Panc1 (cell line): Measurements from ENCODE around the gene CAPN10. TPM values are rescaled to one million over a fixed set of nuclear protein-coding genes. Genes with fewer than 3 reads are reported as not detected.

Experiments
- ATAC-seq: fragments of 200-7000 bp; cut with Tn5 transposase; 2 replicates; pipeline ENCODE4 v1.9.1; 2020; ENCODE audit warnings: mild to moderate bottlenecking, moderate library complexity
- BruUV-seq: library from RNA; stranded (reverse); fragments of 400-500 nt; replicated peaks from 2 replicates; lab custom pipeline; 2021; lab: Mats Ljungman, UMichigan
- CTCF ChIA-PET: fragments of 300-600 bp; sonication (Branson Sonifier 250); formaldehyde crosslinking; loops from one replicate; lab custom pipeline; 2022; ENCODE audit warnings: antibody characterized with exemption; lab: Charles Lee
- POLR2A ChIA-PET: fragments of 300-600 bp; sonication (Branson Sonifier 250); formaldehyde crosslinking; loops from one replicate; lab custom pipeline; 2022; ENCODE audit warnings: antibody characterized with exemption; lab: Charles Lee
- DNase-seq: peaks from one replicate; pipeline ENCODE4 v3.0.0-alpha.2; 2010; ENCODE audit warnings: low read depth, low spot score
- H3K27ac ChIP-seq: 2 replicates; pipeline ENCODE4 v1.5.1; 2011; ENCODE audit warnings: mild to moderate bottlenecking, low read length, inconsistent platforms
- H3K27me3 ChIP-seq: fragments of 200-500 bp; sonication (Bioruptor generic); 2 replicates; pipeline ENCODE4 v1.6.0; 2014; ENCODE audit warnings: low read length, inconsistent platforms; ENCODE audit not compliant: control insufficient read depth, insufficient read depth
- H3K36me3 ChIP-seq: fragments of 200-500 bp; sonication (Bioruptor generic); 2 replicates; pipeline ENCODE4 v1.5.1; 2014; ENCODE audit warnings: inconsistent platforms, mild to moderate bottlenecking, low read length, moderate library complexity; ENCODE audit not compliant: control insufficient read depth, insufficient read depth
- H3K4me1 ChIP-seq: 2 replicates; pipeline ENCODE4 v1.5.1; 2011; ENCODE audit warnings: inconsistent platforms, mild to moderate bottlenecking, low read length, moderate library complexity; ENCODE audit not compliant: control insufficient read depth, insufficient read depth
- H3K4me3 ChIP-seq, 2 experiments: 2 replicates each; pipeline ENCODE4 v1.5.1; 2011 to 2012; ENCODE audit warnings: low read depth in 2 of 2, low read length in 2 of 2, mild to moderate bottlenecking in 2 of 2, inconsistent platforms in 1 of 2, moderate library complexity in 1 of 2
- H3K9me3 ChIP-seq: fragments of 200-500 bp; sonication (Bioruptor generic); 2 replicates; pipeline ENCODE4 v1.5.1; 2014; ENCODE audit warnings: low read depth, mild to moderate bottlenecking, inconsistent platforms, low read length, moderate library complexity; ENCODE audit not compliant: control insufficient read depth, insufficient read depth
- CTCF ChIP-seq: fragments of 450-650 bp; IDR thresholded peaks from 2 replicates; pipeline ENCODE4 v1.5.1; 2017; ENCODE audit warnings: mild to moderate bottlenecking
- POLR2AphosphoS5 ChIP-seq: IDR thresholded peaks from 2 replicates; pipeline ENCODE4 v1.6.1; 2012; ENCODE audit warnings: mild to moderate bottlenecking, low read depth, low read length, moderate library complexity
- REST ChIP-seq, 2 experiments: IDR thresholded peaks; 2 replicates each; pipeline ENCODE4 v1.6.1; 2011 to 2012; ENCODE audit warnings: low read depth in 2 of 2, control low read depth in 1 of 2, low read length in 1 of 2, mild to moderate bottlenecking in 1 of 2, moderate library complexity in 1 of 2; ENCODE audit not compliant: insufficient read depth in 1 of 2
- SIN3A ChIP-seq: IDR thresholded peaks from 2 replicates; pipeline ENCODE4 v1.6.1; 2012; ENCODE audit warnings: low read depth, mild to moderate bottlenecking, low read length, moderate library complexity, borderline replicate concordance; ENCODE audit not compliant: insufficient read depth
- TCF7L2 ChIP-seq: IDR thresholded peaks from 2 replicates; pipeline ENCODE4 v1.6.1; 2011; ENCODE audit warnings: mild to moderate bottlenecking, low read depth, low read length, inconsistent platforms
- in situ Hi-C: cut with HindIII; loops from 2 replicates; pipeline ENCODE4 v1.10.0; 2016; ENCODE audit warnings: low sequenced_read_pairs, low pct_unique_long_range_greater_than_20kb
- intact Hi-C: fragments of 100-400 bp; cut with micrococcal nuclease; formaldehyde crosslinking; loops from one replicate; pipeline ENCODE4 v1.10.0; 2022; ENCODE audit not compliant: unreplicated experiment
- total RNA-seq: library from RNA; stranded (reverse); gene quantifications from one replicate; pipeline ENCODE4 v1.2.1, GENCODE V29; 2021; ENCODE audit not compliant: unreplicated experiment

The CAPN10 gene
- total RNA-seq, 1 experiment from 2014 or later, result 38.6 TPM

- ATAC-seq, result no peak
- H3K9me3 ChIP-seq, result no peaks in the 10 kb centered on the region
- no peak for DNase-seq
- H3K4me3 ChIP-seq, result no peak overlapping the region
- BruUV-seq, result no TSS peak
- H3K4me1 ChIP-seq, result peaks cover 38% of the 10 kb centered on the region
- CTCF ChIA-PET, result interaction anchor here (2.0 kb wide), 1 partner anchor 22 kb away, joined by 4 read pairs; the partner anchor contains the start of gene CAPN10
- intact Hi-C loops, result no loop called here
- in situ Hi-C loops, result no loop called here
- POLR2A ChIA-PET, result no interaction called here
- TF ChIP-seq TCF7L2 (no peak), CTCF (peak; percentile 24), POLR2AphosphoS5 (peak; percentile 30), SIN3A (no peak), REST (IDR thresholded peaks at IDR 0.05; ENCODE audit: insufficient read depth in 1 of 2, low read depth in 2 of 2, low read length in 1 of 2) (no peak)
- no peaks in the 10 kb centered on the region for H3K27me3 ChIP-seq
- H3K36me3 ChIP-seq, result peaks cover 4% of the 10 kb centered on the region
- peak overlapping the region; percentile 90 for H3K27ac ChIP-seq
Observed at GRCh38 chr2:240564561-240565332, 21.8 kb upstream of the CAPN10 start.

DNA sequence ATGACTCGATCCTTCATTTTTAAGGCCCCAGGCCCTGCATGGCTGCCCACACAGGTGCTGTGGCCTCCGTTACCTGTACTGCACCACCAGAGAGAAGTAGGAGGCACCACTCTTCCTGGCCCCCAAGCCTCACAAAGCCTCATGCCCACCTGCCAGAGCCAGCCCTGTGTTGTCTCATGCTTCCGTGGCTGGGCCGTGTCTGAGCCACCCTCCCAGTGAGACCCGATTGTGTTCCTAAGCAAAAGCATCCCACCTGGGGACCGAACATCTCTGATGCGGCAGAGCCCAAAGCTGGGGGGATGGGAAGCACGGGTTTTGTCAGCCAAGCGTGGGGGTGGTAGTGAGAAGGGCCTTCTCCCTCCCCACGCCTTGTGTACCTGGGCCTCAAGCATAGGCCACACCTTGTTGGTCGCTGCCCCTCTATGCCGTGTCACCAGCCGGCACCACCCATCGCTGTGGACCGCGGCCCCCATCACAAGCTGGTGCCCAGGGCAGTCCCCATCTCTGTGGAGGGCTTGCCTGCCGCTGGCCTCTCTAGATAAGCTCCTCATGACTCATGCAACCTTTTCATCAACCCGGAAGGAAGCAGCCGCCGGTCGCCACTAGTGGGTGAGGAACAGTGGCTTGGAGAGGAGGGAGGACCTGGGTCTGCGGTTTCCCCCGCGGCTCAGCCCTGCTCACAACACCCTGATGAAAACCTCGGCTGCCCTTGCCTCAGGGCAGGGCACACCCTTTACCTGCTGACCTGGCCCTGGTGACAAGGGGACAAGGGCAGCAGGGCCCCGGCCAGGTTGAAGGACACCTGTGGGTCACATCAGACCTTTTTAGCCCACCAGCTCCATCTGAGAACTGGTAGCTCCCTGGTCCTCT lies 21.0 kb upstream of the CAPN10 start:
- peak overlapping the region; percentile 11 to 46; a peak in 3 of 4 replicates for H3K4me3 ChIP-seq
- CTCF ChIA-PET, result interaction anchor here (0.6 to 2.0 kb wide), 6 partner anchors 20 to 666 kb away, joined by 3 to 8 read pairs (median 4); partner anchors contain the start of gene CAPN10
- no peaks in the 10 kb centered on the region for H3K27me3 ChIP-seq
- ATAC-seq (no peak), DNase-seq (no peak)
- peaks cover 4% of the 10 kb centered on the region for H3K36me3 ChIP-seq
- TF ChIP-seq CTCF (no peak), SIN3A (no peak), POLR2AphosphoS5 (no peak; the same call in 1 of the 2 replicates), TCF7L2 (no peak; the same call in 1 of the 2 replicates), REST (IDR thresholded peaks at IDR 0.05; ENCODE audit: insufficient read depth in 1 of 2, low read depth in 2 of 2, low read length in 1 of 2) (no peak)
- in situ Hi-C loops, result no loop called here
- no TSS peak for BruUV-seq
- POLR2A ChIA-PET, result interaction anchor here (1.1 kb wide), 1 partner anchor 21 kb away, joined by 3 read pairs; the partner anchor contains the start of gene CAPN10
- H3K27ac ChIP-seq, result peak overlapping the region; percentile 90
- H3K9me3 ChIP-seq, result no peaks in the 10 kb centered on the region
- peaks cover 39% of the 10 kb centered on the region for H3K4me1 ChIP-seq
- intact Hi-C loops, result no loop called here
